Keratinocyte (primary cell): Measurements from ENCODE around the gene FAM120B. TPM values are rescaled to one million over a fixed set of nuclear protein-coding genes. Genes with fewer than 3 reads are reported as not detected.

Source experiments
- DNase-seq: peaks from one replicate; pipeline ENCODE4 v3.0.0-alpha.2; 2011; ENCODE audit warnings: low read depth, missing footprints, low spot score
- FAIRE-seq: peaks from 2 replicates; lab custom pipeline; 2011; peaks lifted over from hg19 to GRCh38; lab: Jason Lieb, UNC
- H2AFZ ChIP-seq: 2 replicates; pipeline ENCODE4 v1.6.0; 2012; ENCODE audit warnings: low read length, control low read depth, inconsistent platforms; ENCODE audit not compliant: control insufficient read depth
- H3K27ac ChIP-seq: 2 replicates; pipeline ENCODE4 v1.5.1; 2011; ENCODE audit warnings: low read length; ENCODE audit not compliant: control insufficient read depth, insufficient read depth
- H3K27me3 ChIP-seq: 3 replicates; pipeline ENCODE4 v1.6.0; 2011; ENCODE audit warnings: low read length; ENCODE audit not compliant: control insufficient read depth, insufficient read depth; ENCODE audit errors: extremely low read depth
- H3K36me3 ChIP-seq, 2 experiments: 2 replicates in 1 of 2; 3 replicates in 1 of 2; pipeline ENCODE4 v1.5.1; 2011; ENCODE audit warnings: low read length in 2 of 2, mild to moderate bottlenecking in 1 of 2; ENCODE audit not compliant: control insufficient read depth in 2 of 2, insufficient read depth in 2 of 2; ENCODE audit errors: extremely low read depth in 1 of 2
- H3K4me1 ChIP-seq: 3 replicates; pipeline ENCODE4 v1.5.1; 2011; ENCODE audit warnings: low read length; ENCODE audit not compliant: control insufficient read depth, insufficient read depth; ENCODE audit errors: extremely low read depth
- H3K4me2 ChIP-seq: 3 replicates; pipeline ENCODE4 v1.6.0; 2011; ENCODE audit warnings: low read depth, low read length; ENCODE audit not compliant: control insufficient read depth, insufficient read depth; ENCODE audit errors: extremely low read depth
- H3K4me3 ChIP-seq, 3 experiments: fragments of 200-600 bp in 1 of 3; sonication (generic) in 1 of 3; 2 replicates in 2 of 3; 3 replicates in 1 of 3; pipeline ENCODE4 v1.5.1; 2011 to 2016; ENCODE audit warnings: low read length in 3 of 3, mild to moderate bottlenecking in 3 of 3, control low read depth in 2 of 3, inconsistent platforms in 1 of 3, low read depth in 1 of 3, mixed read lengths in 1 of 3, mixed run types in 1 of 3, moderate library complexity in 1 of 3; ENCODE audit not compliant: control insufficient read depth in 2 of 3, insufficient read depth in 2 of 3; ENCODE audit errors: extremely low read depth in 1 of 3
- H3K79me2 ChIP-seq: 2 replicates; pipeline ENCODE4 v1.6.0; 2012; ENCODE audit warnings: low read length; ENCODE audit not compliant: control insufficient read depth, insufficient read depth
- H3K9ac ChIP-seq: 3 replicates; pipeline ENCODE4 v1.6.0; 2011; ENCODE audit warnings: low read length; ENCODE audit not compliant: control insufficient read depth, insufficient read depth; ENCODE audit errors: extremely low read depth
- H3K9me1 ChIP-seq: 3 replicates; pipeline ENCODE4 v1.6.0; 2011; ENCODE audit warnings: low read length; ENCODE audit not compliant: control insufficient read depth, insufficient read depth; ENCODE audit errors: extremely low read depth
- H3K9me3 ChIP-seq: 2 replicates; pipeline ENCODE4 v1.5.1; 2012; ENCODE audit warnings: low read depth, low read length; ENCODE audit not compliant: control insufficient read depth
- H4K20me1 ChIP-seq: 3 replicates; pipeline ENCODE4 v1.6.0; 2011; ENCODE audit warnings: low read length; ENCODE audit not compliant: control insufficient read depth, insufficient read depth; ENCODE audit errors: extremely low read depth
- EZH2 ChIP-seq: IDR thresholded peaks from one replicate; pipeline ENCODE4 v1.6.1; 2012; ENCODE audit warnings: inconsistent platforms, mild to moderate bottlenecking, low read length, moderate library complexity
- dilution Hi-C: fragments of 300-500 bp; cut with MboI; formaldehyde crosslinking; loops from one replicate; pipeline ENCODE4 v1.7.0; 2020; ENCODE audit warnings: low sequenced_read_pairs; ENCODE audit not compliant: extremely low pct_ligation_motif_present
- polyA plus RNA-seq, 5 experiments: library from polyadenylated mRNA; depleted of rRNA in 3 of 5; stranded (reverse) in 3 of 5; stranded (forward) in 1 of 5; unstranded in 1 of 5; fragments of >200 nt; gene quantifications; 1 replicate in 1 of 5; 2 replicates in 3 of 5; 3 replicates in 1 of 5; pipeline versions ENCODE4 v1.2.1 to v1.2.3, GENCODE V29; 2011 to 2012; ENCODE audit warnings: missing spikeins in 2 of 5, low read depth in 1 of 5, low replicate concordance in 1 of 5
- TF ChIP-seq, protein P1 (sequence below), 3 experiments: IDR thresholded peaks in 1 of 3; conservative IDR thresholded peaks in 1 of 3; optimal IDR thresholded peaks in 1 of 3; 2 replicates in 2 of 3; 3 replicates in 1 of 3; pipeline versions ENCODE3 to v1.5.1; 2011; ENCODE audit warnings: low read length in 3 of 3, mild to moderate bottlenecking in 3 of 3, moderate library complexity in 2 of 3, control low read depth in 1 of 3, inconsistent platforms in 1 of 3; ENCODE audit not compliant: insufficient read depth in 2 of 3; ENCODE audit errors: extremely low read depth in 1 of 3

The FAM120B gene
- polyA plus RNA-seq, 1 donor (not counting 4 experiments of a cell fraction or from before 2014, with no cell fraction given) = 17.4 TPM

GRCh38 chr6:170292111-170292406 is 14.5 kb upstream of the FAM120B start:
- H3K9me1 ChIP-seq = no peaks in the 10 kb centered on the region
- no peak for DNase-seq
- no peak overlapping the region for H2AFZ ChIP-seq
- no peaks in the 10 kb centered on the region for H3K9me3 ChIP-seq
- H4K20me1 ChIP-seq = peaks cover 4% of the 10 kb centered on the region
- no peak for FAIRE-seq
- peak overlapping the region; percentile 75 for H3K4me2 ChIP-seq
- H3K4me1 ChIP-seq = peaks cover 38% of the 10 kb centered on the region
- TF ChIP-seq EZH2 = no peak
- TF ChIP-seq, protein P1, sequence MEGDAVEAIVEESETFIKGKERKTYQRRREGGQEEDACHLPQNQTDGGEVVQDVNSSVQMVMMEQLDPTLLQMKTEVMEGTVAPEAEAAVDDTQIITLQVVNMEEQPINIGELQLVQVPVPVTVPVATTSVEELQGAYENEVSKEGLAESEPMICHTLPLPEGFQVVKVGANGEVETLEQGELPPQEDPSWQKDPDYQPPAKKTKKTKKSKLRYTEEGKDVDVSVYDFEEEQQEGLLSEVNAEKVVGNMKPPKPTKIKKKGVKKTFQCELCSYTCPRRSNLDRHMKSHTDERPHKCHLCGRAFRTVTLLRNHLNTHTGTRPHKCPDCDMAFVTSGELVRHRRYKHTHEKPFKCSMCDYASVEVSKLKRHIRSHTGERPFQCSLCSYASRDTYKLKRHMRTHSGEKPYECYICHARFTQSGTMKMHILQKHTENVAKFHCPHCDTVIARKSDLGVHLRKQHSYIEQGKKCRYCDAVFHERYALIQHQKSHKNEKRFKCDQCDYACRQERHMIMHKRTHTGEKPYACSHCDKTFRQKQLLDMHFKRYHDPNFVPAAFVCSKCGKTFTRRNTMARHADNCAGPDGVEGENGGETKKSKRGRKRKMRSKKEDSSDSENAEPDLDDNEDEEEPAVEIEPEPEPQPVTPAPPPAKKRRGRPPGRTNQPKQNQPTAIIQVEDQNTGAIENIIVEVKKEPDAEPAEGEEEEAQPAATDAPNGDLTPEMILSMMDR (optimal IDR thresholded peaks at IDR 0.05 in 1 of 3, IDR thresholded peaks at IDR 0.05 in 1 of 3, conservative IDR thresholded peaks at IDR 0.05 in 1 of 3; ENCODE audit: extremely low read depth in 1 of 3, insufficient read depth in 2 of 3, low read length in 3 of 3) = no peak
- dilution Hi-C loops = no loop called here
- H3K4me3 ChIP-seq = peak overlapping the region in 2 of 3 experiments; percentile 56 to 68
- H3K36me3 ChIP-seq = peaks cover 2 to 12% of the 10 kb centered on the region in 2 experiments
- H3K79me2 ChIP-seq = peaks cover 32% of the 10 kb centered on the region
- H3K27ac ChIP-seq = no peak overlapping the region
- H3K9ac ChIP-seq = no peak overlapping the region
- H3K27me3 ChIP-seq = no peaks in the 10 kb centered on the region

DNA sequence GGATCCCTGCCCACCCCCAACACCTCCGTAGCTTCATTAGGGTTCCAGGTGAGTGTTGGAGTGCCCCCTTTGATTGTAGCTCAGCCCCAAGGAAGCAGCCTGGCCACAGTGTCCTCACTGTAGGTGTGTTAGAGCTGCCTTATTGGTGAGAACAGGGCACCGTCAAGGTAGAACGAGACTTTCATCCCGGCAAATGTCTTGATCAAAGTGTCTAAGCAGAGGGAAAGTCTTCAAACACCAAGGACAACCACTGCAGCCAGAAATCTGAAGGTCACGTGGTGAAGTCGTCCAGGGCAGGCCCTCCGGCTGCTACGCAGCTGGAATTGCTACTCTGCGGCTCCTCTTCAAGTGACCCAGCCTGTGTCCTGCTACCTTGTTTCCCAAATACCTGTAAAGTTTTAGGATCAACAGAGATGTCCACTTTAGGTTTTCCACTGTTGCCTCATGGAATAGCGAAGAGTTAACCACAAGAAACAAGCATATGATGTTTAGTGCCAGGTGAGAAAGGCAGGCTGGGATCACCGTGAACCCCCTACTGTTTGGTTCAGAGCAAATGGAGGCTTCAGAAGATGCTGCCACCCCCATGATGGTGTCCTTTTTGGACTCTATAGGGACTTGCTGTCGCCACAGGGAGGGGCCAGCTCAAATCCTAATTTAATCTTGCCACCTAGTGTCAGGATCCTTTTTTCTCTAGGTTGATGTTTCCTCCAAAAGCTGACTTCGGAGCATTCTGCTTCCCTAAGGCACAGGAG is 14.0 kb upstream of the FAM120B start:
- Histone ChIP-seq H3K79me2 (peaks cover 27% of the 10 kb centered on the region), H3K36me3 (peaks cover 2 to 7% of the 10 kb centered on the region in 2 experiments), H3K4me2 (peak overlapping the region; percentile 75), H3K4me3 (no peak overlapping the region), H3K27ac (no peak overlapping the region), H3K4me1 (peaks cover 33% of the 10 kb centered on the region), H3K27me3 (no peaks in the 10 kb centered on the region), H4K20me1 (no peaks in the 10 kb centered on the region), H3K9ac (no peak overlapping the region), H2AFZ (no peak overlapping the region), H3K9me1 (no peaks in the 10 kb centered on the region), H3K9me3 (no peaks in the 10 kb centered on the region)
- DNase-seq (no peak), FAIRE-seq (peak; percentile 78)
- dilution Hi-C loops = no loop called here
- no peak for TF ChIP-seq EZH2
- TF ChIP-seq, protein P1 (optimal IDR thresholded peaks at IDR 0.05 in 1 of 3, IDR thresholded peaks at IDR 0.05 in 1 of 3, conservative IDR thresholded peaks at IDR 0.05 in 1 of 3; ENCODE audit: extremely low read depth in 1 of 3, insufficient read depth in 2 of 3, low read length in 3 of 3) = peak in 1 of 3 experiments; percentile 34
